HepG2 (cell line): Measurements from ENCODE around the gene GATD1. TPM values are rescaled to one million over a fixed set of nuclear protein-coding genes. Genes with fewer than 3 reads are reported as not detected.
A peak's percentile ranks its signal among the peaks of the same experiment; 100 is the strongest.

Source experiments
- ARNTL ChIP-seq: sonication (generic); formaldehyde crosslinking; IDR thresholded peaks from 2 replicates; pipeline ENCODE4 v1.4.0; 2020; ENCODE audit warnings: mild to moderate bottlenecking, missing genetic modification reagents
- ERF ChIP-seq: IDR thresholded peaks from 2 replicates; pipeline ENCODE4 v1.6.1; 2018; ENCODE audit warnings: missing biosample characterization, missing genetic modification reagents
- FOXK1 ChIP-seq: sonication (generic); formaldehyde crosslinking; IDR thresholded peaks from 2 replicates; pipeline ENCODE4 v1.4.0; 2020; ENCODE audit warnings: low read depth, missing genetic modification reagents, borderline replicate concordance
- HNRNPL ChIP-seq: fragments of 200-400 bp; formaldehyde crosslinking; IDR thresholded peaks from 2 replicates; pipeline ENCODE4 v1.6.1; 2017; ENCODE audit warnings: mild to moderate bottlenecking, low read depth, low read length
- KMT2A ChIP-seq: sonication (generic); formaldehyde crosslinking; IDR thresholded peaks from 2 replicates; pipeline ENCODE4 v1.4.0; 2020; ENCODE audit warnings: missing genetic modification reagents
- NFIC ChIP-seq: IDR thresholded peaks from 2 replicates; pipeline ENCODE4 v1.6.1; 2012; ENCODE audit warnings: mild to moderate bottlenecking, low read length, inconsistent platforms
- NFYB ChIP-seq: sonication (generic); formaldehyde crosslinking; IDR thresholded peaks from 2 replicates; pipeline ENCODE4 v1.4.0; 2020; ENCODE audit warnings: missing genetic modification reagents
- PAX8 ChIP-seq: sonication (generic); formaldehyde crosslinking; IDR thresholded peaks from 2 replicates; pipeline ENCODE4 v1.8.0; 2022; ENCODE audit warnings: mild to moderate bottlenecking, missing genetic modification reagents, borderline replicate concordance
- RARA ChIP-seq: IDR thresholded peaks from 2 replicates; pipeline ENCODE4 v1.6.1; 2016; ENCODE audit warnings: missing genetic modification reagents, missing compliant biosample characterization
- RBM39 ChIP-seq: fragments of 200-400 bp; formaldehyde crosslinking; IDR thresholded peaks from one replicate; pipeline ENCODE4 v1.6.1; 2018; ENCODE audit warnings: antibody characterized with exemption, mild to moderate bottlenecking, low read depth, low read length; ENCODE audit not compliant: poor library complexity, severe bottlenecking
- RELA ChIP-seq: sonication (generic); formaldehyde crosslinking; IDR thresholded peaks from 2 replicates; pipeline ENCODE4 v1.4.0; 2020; ENCODE audit warnings: missing genetic modification reagents
- SALL2 ChIP-seq: sonication (generic); formaldehyde crosslinking; IDR thresholded peaks from 2 replicates; pipeline ENCODE4 v1.8.1; 2023; ENCODE audit warnings: mild to moderate bottlenecking, missing genetic modification reagents, inconsistent platforms
- SIX1 ChIP-seq: sonication (generic); formaldehyde crosslinking; IDR thresholded peaks from 2 replicates; pipeline ENCODE4 v1.4.0; 2020; ENCODE audit warnings: missing genetic modification reagents, borderline replicate concordance
- SRF ChIP-seq: IDR thresholded peaks from 2 replicates; pipeline ENCODE4 v1.6.1; 2011; ENCODE audit warnings: mild to moderate bottlenecking, low read depth, low read length, moderate library complexity
- TARDBP ChIP-seq: sonication (generic); formaldehyde crosslinking; IDR thresholded peaks from 2 replicates; pipeline ENCODE4 v1.8.0; 2022; ENCODE audit warnings: mild to moderate bottlenecking, missing genetic modification reagents
- XRCC5 ChIP-seq: fragments of 200-400 bp; formaldehyde crosslinking; optimal IDR thresholded peaks from 2 replicates; pipeline ENCODE3; 2017; ENCODE audit warnings: mild to moderate bottlenecking, low read length
- ZFP37 ChIP-seq: sonication (generic); formaldehyde crosslinking; IDR thresholded peaks from 2 replicates; pipeline ENCODE4 v1.4.0; 2020; ENCODE audit warnings: missing genetic modification reagents, borderline replicate concordance
- ZFY ChIP-seq: sonication (generic); formaldehyde crosslinking; IDR thresholded peaks from 2 replicates; pipeline ENCODE4 v1.4.0; 2020; ENCODE audit warnings: missing genetic modification reagents
- ZNF205 ChIP-seq: IDR thresholded peaks from 2 replicates; pipeline ENCODE4 v1.6.1; 2018; ENCODE audit warnings: missing biosample characterization, missing genetic modification reagents
- ZNF224 ChIP-seq: sonication (generic); formaldehyde crosslinking; IDR thresholded peaks from 2 replicates; pipeline ENCODE4 v1.5.0; 2020; ENCODE audit warnings: mild to moderate bottlenecking, missing genetic modification reagents
- ZNF225 ChIP-seq: sonication (generic); formaldehyde crosslinking; IDR thresholded peaks from 2 replicates; pipeline ENCODE4 v1.4.0; 2020; ENCODE audit warnings: mild to moderate bottlenecking, missing genetic modification reagents
- ZNF3 ChIP-seq: IDR thresholded peaks from 2 replicates; pipeline ENCODE4 v1.7.0; 2017; ENCODE audit warnings: inconsistent platforms
- ZNF570 ChIP-seq: sonication (generic); formaldehyde crosslinking; IDR thresholded peaks from 2 replicates; pipeline ENCODE4 v1.4.0; 2020; ENCODE audit warnings: mild to moderate bottlenecking, missing genetic modification reagents, borderline replicate concordance
- ZNF777 ChIP-seq: sonication (generic); formaldehyde crosslinking; IDR thresholded peaks from 2 replicates; pipeline ENCODE4 v1.4.0; 2020; ENCODE audit warnings: missing genetic modification reagents
- ZNF839 ChIP-seq: sonication (generic); formaldehyde crosslinking; IDR thresholded peaks from 2 replicates; pipeline ENCODE4 v1.4.0; 2020; ENCODE audit warnings: missing genetic modification reagents, mild to moderate bottlenecking, borderline replicate concordance
- ZSCAN25 ChIP-seq: sonication (generic); formaldehyde crosslinking; IDR thresholded peaks from 2 replicates; pipeline ENCODE4 v1.8.0; 2022; ENCODE audit warnings: mild to moderate bottlenecking, missing genetic modification reagents
- polyA plus RNA-seq, 8 experiments: library from polyadenylated mRNA; depleted of rRNA in 3 of 8; stranded (reverse) in 7 of 8; unstranded in 1 of 8; fragments of >200 nt; fragmentation: Illumina TruSeq in 4 of 8; extraction: Trizol in 4 of 8; gene quantifications; 2 replicates each; pipeline versions ENCODE4 v1.2.1 to v1.2.3, GENCODE V29; 2011 to 2016; ENCODE audit warnings: low read depth in 4 of 8, missing spikeins in 1 of 8, mixed read lengths in 1 of 8; ENCODE audit not compliant: insufficient read depth in 1 of 8
- total RNA-seq, 5 experiments: library from RNA; depleted of rRNA; stranded (reverse); fragments of >200 nt; fragmentation: Illumina TruSeq; extraction: Trizol; gene quantifications; 2 replicates each; pipeline ENCODE4 v1.2.3, GENCODE V29; 2016; ENCODE audit warnings: low read depth in 1 of 5
- TF ChIP-seq, protein P1 (sequence below), 2 experiments: sonication (generic) in 1 of 2; formaldehyde crosslinking in 1 of 2; IDR thresholded peaks; 2 replicates each; pipeline versions ENCODE4 v1.4.0 to v1.6.1; 2018 to 2020; ENCODE audit warnings: missing genetic modification reagents in 2 of 2, borderline replicate concordance in 1 of 2, low read depth in 1 of 2, mild to moderate bottlenecking in 1 of 2, missing biosample characterization in 1 of 2
- TF ChIP-seq, protein P2 (sequence below): sonication (generic); formaldehyde crosslinking; IDR thresholded peaks from 2 replicates; pipeline ENCODE4 v1.9.0; 2021; ENCODE audit warnings: missing genetic modification reagents, borderline replicate concordance

The GATD1 gene
- total and polyA plus RNA-seq, 2 of the 13 experiments (the other 11 are each of a cell fraction or from before 2014, with no cell fraction given) = 31.3 to 60.5 TPM

DNA sequence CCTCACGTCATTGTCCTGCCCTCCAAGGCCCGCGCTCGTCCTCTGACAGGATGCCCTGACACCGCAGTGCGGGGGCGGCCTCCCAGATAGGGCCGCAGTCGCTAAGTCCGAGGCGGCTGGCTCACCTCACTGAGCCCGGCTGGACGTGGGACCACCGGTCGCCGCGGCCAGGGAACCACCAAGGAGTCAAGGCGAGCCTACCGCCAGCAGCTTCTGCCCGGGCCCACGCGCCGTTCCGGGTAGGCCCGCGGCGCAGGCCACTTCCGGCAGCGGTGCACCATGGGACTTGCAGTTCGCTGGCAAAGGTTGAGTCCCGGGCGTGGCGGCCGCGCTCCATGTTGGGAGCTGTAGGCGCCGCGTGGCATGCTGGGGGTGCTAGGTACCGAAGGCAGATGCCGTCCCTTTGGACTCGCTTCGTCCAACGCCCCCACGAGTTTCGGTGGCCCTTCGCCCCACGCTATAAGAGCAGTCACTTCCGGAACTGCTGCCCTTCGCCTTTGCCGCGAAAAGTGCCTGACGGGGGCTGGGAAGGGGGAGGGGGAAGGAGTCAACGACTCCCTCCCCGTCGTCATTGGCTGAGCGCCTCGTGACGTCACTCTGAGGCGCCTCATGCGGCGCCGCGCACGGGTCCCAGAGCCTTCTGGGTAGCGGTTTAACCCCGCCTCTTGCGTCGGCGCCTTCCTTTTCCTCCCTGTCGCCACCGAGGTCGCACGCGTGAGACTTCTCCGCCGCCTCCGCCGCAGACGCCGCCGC, 32.2 kb upstream of the GATD1 start, which contains the start of gene RPLP2 (continued):
- TF ChIP-seq, protein P1, sequence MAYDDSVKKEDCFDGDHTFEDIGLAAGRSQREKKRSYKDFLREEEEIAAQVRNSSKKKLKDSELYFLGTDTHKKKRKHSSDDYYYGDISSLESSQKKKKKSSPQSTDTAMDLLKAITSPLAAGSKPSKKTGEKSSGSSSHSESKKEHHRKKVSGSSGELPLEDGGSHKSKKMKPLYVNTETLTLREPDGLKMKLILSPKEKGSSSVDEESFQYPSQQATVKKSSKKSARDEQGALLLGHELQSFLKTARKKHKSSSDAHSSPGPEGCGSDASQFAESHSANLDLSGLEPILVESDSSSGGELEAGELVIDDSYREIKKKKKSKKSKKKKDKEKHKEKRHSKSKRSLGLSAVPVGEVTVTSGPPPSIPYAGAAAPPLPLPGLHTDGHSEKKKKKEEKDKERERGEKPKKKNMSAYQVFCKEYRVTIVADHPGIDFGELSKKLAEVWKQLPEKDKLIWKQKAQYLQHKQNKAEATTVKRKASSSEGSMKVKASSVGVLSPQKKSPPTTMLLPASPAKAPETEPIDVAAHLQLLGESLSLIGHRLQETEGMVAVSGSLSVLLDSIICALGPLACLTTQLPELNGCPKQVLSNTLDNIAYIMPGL (CRISPR knock-in tag; IDR thresholded peaks at IDR 0.05; ENCODE audit: borderline replicate concordance in 1 of 2, low read depth in 1 of 2) = peak; percentile 57 to 87
- TF ChIP-seq KMT2A (CRISPR knock-in tag) (peak; percentile 65; the same call in 1 of the 2 replicates), NFIC (no peak), TARDBP (peak; percentile 88), RARA (peak; percentile 18; the same call in 1 of the 2 replicates), PAX8 (no peak), XRCC5 (peak; percentile 72), ZNF205 (no peak; the same call in 1 of the 2 replicates), ERF (peak; percentile 34), ZFY (CRISPR knock-in tag) (peak; percentile 100), ZNF3 (CRISPR knock-in tag) (no peak), ZNF224 (CRISPR knock-in tag) (0 out of 2 replicates have a peak, but pooled peaks have one; percentile 74), ZNF777 (CRISPR knock-in tag) (peak; percentile 9), SRF (peak; percentile 46; the same call in 1 of the 2 replicates), SALL2 (CRISPR knock-in tag) (peak; percentile 78), ZSCAN25 (CRISPR knock-in tag) (peak; percentile 94), ZNF839 (peak; percentile 91), FOXK1 (CRISPR knock-in tag) (no peak; the same call in 1 of the 2 replicates), RBM39 (peak; percentile 36), NFYB (CRISPR knock-in tag) (peak; percentile 96), ZNF225 (CRISPR knock-in tag) (peak; percentile 93), ZNF570 (0 out of 2 replicates have a peak, but pooled peaks have one; percentile 27), RELA (0 out of 2 replicates have a peak, but pooled peaks have one; percentile 10), HNRNPL (0 out of 2 replicates have a peak, but pooled peaks have one; percentile 50), ZFP37 (CRISPR knock-in tag) (no peak), SIX1 (CRISPR knock-in tag) (no peak), ARNTL (peak; percentile 87)
- TF ChIP-seq, protein P2, sequence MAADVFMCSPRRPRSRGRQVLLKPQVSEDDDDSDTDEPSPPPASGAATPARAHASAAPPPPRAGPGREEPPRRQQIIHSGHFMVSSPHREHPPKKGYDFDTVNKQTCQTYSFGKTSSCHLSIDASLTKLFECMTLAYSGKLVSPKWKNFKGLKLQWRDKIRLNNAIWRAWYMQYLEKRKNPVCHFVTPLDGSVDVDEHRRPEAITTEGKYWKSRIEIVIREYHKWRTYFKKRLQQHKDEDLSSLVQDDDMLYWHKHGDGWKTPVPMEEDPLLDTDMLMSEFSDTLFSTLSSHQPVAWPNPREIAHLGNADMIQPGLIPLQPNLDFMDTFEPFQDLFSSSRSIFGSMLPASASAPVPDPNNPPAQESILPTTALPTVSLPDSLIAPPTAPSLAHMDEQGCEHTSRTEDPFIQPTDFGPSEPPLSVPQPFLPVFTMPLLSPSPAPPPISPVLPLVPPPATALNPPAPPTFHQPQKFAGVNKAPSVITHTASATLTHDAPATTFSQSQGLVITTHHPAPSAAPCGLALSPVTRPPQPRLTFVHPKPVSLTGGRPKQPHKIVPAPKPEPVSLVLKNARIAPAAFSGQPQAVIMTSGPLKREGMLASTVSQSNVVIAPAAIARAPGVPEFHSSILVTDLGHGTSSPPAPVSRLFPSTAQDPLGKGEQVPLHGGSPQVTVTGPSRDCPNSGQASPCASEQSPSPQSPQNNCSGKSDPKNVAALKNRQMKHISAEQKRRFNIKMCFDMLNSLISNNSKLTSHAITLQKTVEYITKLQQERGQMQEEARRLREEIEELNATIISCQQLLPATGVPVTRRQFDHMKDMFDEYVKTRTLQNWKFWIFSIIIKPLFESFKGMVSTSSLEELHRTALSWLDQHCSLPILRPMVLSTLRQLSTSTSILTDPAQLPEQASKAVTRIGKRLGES (CRISPR knock-in tag) = no peak
